HG02981 (cell line): ENCODE measurements around the gene AIPL1.

ENCODE experiments used
- ATAC-seq: cut with Tn5 transposase; IDR thresholded peaks from one replicate; pipeline ENCODE4 v1.9.1; 2021; ENCODE audit warnings: mild to moderate bottlenecking, moderate library complexity; ENCODE audit not compliant: unreplicated experiment

Gene AIPL1

DNA sequence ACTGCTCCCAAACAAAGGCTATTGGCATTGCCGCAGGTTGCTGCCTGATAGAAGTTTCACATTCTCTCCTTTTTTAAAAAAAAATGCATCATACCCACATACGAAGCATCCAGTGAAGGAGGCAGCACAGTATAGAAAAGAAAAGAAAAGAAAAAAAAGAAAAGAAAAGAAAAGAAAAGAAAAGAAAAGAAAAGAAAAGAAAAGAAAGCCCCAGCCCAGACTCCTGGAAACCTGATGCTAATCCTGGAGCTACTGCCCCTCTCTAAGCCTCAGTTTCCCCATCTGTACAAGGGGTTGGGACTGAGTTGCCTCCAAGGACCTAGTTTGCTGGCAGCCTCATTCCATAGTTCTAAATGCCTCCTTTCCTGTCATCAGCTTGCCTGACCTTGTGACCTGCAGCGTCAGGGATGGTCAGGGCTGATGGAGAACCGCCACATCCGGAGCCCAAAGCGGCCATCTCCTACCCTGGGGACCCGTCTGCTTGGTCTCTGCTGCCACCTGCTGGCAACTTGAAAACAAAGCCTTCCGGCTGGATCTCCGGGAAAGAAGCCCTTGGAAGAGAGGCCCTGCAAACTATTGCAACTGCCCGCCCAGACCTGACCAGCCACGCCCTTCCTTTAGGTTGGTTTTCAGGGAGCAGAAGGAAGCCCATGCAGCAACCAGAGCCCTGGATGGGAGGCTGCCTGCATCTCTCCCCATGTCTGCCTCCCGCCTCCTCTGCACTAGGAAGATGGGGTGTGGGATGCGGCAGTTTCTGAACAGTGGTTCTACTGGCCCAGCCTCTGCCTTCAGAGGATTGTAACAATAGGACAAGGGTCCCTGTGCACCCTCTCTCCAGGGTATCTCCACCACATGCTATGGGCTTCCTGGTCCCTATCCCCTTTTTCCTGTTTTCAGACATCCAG lies 13.0 kb downstream of the AIPL1 start:
- ATAC-seq: no peak

DNA sequence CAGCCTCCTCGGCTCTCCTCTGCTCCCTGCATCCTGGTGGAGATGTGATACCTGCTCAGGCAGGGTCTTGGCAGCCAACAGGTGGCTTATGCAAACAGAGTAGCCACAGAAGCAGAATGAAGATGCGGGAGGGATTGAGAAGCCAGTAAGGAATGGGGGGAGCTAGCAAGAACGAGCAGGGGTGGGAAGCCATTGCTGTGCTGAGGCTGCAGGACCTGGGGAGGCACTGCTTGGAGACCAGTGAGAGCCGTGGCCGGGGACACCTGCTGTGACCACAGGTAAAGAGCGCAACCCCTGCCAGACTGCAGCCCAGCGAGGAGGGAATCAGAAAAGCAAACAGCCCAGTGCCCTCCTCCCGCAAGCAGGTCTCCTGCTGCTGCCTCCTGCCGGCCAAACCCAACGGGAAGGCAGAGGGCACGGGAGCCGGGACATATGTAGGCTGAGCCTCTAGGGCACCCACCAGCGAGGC lies 14.7 kb downstream of the AIPL1 start:
- ATAC-seq: no peak

DNA sequence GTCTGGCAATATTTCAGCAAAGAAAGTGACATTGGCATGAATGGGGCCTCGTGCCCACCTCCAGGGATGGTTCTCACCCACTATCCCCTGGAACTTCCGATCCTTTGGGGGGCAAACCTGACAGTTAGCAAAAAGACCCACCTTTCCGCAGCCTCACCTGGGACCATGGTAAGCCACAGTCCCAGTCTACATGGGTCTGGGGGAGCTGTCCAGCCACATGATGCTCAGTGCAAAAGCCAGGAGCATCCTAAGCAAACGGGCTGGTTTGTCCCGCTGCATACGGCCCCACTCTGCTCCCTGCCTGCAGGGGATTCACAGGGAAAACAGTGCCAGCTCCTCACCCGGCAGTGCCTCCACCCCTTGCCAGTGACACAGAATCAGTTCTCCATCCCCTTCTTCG lies 19.3 kb downstream of the AIPL1 start:
- no peak for ATAC-seq

DNA sequence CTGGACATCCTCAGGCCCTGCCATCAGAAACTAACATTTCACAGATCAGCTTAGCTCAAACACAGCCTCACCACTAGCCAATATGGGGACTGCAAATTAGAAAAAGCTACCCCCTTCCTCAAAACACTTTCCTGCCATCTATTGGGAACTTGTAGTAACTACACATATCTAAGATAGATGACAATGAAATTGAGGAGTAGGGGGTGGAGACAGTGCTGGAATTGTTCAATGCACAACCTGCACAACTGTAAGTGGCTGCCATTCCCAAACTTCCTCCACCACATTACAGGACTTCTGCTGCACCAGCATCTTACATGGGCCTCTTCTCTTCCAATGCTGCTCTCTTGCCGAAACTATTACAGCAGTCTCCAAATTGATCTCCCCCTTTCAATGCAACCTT lies 21.9 kb downstream of the AIPL1 start:
- ATAC-seq: no peak

DNA sequence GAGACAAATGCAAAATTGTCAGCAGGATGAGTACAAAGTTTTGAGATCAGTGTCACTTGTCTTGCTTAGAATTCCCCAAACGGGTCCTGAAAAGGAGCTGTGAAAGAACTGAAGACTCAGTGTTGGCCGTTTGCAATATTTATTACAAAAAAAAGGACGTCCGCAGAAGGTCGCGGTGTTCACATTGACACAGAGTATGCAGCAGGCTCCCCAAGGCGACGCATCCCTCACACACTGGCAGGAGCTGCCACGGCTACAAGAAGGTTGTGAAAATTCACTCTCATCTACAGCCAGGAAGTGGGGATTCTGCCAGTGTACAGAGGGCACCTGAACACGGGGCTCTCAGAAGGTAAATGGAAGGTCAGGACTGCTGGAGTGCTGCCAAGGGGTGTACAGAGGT lies 26.2 kb downstream of the AIPL1 start:
- no peak for ATAC-seq

DNA sequence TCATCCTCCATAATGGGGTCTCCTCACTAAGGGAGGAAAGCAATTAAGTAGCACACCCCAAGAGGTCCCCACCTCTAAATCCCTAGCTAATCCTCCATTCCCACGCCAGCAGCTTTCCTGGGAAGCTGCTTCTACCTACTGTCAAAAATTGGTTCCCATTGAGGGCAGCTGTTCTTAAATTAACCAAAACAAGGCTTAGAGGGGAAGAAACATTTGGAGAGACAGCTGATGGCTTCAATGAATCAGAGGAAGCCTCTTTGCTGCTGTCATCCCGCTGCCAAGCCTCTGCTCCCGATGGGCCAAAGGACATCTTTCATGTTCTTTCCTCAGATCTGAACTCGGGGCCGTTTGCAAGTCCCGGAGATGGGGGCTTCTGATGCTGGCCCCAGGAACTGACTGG lies 26.6 kb downstream of the AIPL1 start:
- no peak for ATAC-seq

DNA sequence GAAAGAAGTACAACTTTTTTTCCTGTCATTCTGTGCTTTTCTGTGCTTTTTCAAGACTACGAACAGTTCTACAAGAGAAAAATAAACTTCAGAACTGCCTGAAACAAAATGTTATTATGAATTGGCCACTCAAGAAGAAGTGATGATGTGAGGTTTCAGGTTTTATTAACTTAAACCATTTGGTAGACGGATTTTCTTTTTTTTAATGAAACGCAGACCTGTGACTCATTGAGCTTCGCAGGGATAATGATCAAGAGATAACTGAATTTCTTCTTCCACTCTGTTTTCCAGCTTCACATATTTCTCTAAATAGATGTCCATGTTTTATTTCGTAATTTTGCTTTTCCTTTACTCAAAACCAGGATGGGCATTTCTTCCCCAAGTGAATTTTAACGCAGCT lies 32.7 kb downstream of the AIPL1 start:
- ATAC-seq: no peak

DNA sequence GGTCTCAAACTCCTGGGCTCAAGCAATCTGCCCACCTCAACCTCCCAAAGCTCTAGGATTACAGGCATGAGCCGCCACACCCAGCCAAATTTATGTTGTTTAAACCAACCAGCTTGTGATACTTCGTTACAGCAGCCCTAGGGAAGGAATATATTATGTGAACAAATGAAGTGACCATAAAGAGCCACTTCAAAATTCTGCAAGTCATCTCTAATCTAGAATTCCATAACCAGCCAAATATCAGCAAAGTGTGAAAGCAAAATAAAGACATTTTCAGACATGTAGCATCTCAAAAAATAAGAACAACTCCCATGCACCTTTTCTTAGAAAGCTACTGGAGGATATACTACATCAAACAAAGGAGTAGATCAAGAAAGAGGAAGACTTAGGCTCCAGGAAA lies 36.0 kb downstream of the AIPL1 start:
- no peak for ATAC-seq

DNA sequence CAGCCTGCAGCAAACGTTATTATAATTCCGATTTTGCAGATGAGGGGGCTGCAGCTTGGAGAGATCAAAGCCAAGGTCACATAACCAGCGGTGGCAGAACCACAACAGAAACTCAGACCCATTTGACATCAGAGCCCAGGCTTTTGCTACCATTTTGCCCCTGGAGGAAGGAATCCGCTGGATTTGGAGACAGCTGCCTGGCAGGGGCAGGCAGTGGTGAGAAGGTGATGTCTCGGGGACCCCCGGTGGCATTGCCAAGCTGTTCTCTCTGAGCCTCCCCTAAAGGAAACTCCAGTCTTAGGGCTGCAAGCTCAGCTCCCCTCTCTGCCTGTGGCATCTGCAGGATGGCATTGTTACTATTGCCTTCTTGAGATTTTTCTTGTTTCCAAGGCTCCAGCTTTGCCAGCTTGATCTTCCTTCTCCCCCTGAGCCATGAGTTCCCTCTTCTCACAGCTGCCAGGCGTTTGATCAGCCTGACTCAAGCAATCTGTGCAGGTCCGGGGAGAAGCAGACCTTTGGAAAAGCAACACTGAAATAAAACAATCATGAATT lies 40.8 kb downstream of the AIPL1 start:
- no peak for ATAC-seq

DNA sequence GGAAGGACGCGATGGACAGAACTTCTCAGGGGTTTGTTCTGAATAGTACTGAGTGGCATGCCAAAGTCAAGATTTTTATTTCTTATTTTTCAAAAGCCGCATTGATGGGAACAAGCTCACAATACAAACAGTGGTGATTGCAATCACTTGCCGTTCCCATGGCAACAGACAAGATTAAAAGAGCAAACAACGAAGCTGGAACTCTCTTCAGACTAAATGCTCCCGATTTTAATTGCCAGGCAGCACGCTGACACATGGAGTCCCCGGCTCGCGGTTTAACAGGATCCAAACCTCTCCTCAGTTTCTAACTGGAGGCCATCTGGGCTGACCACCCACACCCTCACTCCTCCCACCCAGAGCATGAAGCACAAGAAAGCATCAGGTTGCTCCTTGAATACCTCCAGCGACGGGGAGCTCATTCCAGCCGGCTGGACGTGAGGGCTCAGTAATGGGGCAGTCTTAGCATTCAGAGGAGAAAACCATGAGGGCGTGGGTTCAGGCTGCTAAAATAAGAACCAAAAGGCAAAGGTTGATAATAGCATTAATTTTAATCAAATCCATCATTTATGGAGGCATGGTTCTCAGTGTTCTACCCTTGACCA lies 41.5 kb downstream of the AIPL1 start:
- no peak for ATAC-seq

DNA sequence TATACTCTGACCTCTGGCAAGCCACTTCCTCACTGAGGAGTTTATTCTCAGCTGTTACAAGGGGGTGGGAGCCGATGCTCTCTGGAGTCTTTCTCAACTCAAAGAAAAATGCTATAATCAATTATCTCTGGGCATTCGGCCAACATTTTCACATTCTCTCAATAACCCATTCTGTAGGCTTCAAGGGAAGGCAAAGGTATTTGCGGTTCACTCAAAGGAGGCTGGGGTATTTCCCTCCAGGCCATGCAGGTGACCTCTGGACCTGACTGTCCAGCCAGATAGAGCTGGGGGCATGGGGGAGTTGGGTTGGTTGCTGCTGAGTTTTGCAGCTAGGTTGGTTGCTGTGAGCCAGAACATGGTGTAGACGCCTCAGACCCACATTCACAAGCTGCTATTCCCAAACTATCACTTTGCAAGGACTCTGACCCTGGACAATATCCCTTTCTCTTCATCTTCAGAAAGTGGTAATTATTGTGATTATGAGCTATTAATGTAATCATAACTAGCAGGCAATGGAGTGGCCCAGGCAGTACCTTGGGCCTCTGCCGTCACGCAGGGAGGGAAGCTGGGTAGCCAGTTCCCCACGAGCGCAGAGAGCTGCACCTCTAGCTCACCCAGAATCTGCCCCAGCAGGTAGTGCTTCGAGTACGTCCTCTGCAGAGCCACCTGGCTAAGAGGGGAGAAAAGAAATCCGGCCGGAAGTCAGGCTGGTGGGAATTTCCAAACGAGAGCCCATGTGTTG lies 42.1 kb downstream of the AIPL1 start:
- no peak for ATAC-seq

DNA sequence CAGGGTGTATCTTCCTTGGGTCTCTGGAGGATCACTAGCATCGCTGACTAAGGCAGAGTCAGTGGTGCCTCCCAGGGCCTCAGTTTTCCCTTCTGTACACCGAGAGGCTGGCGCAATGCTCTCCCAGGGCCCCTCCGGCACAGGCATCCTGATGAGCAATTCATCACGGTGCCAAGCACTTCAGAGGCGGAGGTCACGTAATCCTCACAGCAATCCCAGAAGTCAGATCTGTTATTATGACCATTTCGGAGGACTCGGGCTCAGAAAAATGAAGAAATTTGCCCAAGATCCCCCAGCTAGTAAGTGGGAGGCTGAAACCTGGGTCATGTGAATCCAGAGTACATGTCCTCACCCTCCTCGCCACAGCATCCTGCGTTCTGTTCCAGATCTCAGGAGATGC lies 46.5 kb downstream of the AIPL1 start:
- ATAC-seq: no peak

DNA sequence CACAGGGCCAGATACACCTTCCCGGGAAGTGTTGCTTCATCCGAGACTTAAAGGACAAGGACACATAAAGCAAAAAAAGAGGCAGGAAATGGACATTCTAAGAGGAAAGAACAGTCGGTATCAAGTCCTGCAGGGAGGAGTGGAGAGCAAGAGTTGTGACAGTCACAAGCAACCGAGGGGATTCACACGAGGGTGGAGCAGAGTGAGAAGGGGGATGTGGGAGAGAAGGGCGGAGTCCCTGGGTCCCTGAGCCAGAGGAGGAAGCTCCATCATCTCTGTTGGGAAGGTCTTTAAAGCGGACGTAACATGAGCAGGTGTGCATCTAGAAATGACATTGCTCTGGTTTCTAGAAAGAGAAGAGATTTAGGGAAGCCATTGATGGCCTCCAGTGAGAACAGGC lies 47.1 kb downstream of the AIPL1 start:
- ATAC-seq: no peak

DNA sequence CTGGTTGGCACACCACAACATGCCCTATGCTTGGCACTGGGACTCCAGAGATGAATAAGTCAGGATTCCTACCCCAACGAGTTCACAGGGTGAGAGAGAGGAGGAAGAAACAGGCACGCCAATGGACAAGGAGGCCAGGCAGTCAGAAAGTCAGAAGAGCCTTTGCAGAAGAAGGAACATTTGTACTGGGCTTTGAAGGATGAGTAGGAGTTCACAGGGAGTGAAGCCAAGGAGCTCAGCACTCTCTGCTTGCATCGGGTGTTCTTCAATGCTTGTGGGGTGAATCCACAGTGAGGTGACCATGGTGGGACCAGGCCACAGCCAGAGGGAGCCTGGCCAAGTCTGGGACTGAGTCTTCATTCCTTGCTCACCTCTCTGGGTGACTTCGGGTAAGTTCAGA lies 47.5 kb downstream of the AIPL1 start:
- ATAC-seq: no peak

DNA sequence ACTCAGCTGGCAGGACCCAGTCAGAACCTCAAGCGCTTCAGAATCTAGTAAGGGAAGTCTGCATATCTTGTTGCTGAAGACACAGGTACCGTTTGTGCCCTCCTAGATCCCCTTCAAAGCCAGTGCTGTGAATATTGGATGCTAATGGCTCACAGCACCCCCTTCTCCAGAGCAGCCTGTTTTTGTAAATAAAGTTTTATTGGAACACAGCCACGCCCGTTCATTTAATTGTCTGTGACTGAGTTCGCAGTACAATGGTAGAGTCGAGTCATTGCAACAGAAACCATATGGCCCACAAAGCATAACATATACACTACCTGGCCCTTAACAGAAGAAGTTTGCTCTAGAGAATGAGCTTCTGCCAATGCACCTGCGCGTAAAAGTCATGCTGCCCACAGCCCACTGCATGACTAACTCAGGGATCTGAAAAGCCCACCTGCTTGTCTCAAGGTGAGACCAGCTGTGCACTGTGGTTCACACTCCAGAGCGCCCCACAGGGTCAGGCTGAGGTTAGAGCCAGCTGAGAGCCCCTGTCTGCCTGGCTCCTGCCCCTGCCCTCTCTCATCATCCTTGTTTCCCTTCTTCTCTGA lies 48.8 kb downstream of the AIPL1 start:
- ATAC-seq: no peak

DNA sequence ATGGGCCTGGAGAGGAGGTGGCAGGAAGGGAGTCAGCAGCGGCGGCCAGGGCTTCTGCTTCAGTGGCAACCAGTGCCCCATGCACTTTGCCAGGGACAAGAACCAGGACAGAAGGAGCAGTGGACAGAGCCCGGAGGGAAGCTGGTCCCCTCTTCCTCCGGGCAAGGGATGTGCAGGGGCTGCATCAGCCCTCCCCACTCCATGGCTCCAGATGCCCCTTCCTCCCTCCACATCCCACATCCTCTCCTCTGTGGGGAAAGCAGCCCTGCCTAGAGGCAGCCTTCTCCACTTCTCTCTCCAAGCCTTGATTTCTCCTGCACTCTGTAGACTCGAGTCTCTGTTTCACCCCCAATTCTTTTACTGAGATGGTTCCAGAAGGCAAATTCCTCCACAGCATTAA lies 50.4 kb downstream of the AIPL1 start:
- ATAC-seq: no peak

DNA sequence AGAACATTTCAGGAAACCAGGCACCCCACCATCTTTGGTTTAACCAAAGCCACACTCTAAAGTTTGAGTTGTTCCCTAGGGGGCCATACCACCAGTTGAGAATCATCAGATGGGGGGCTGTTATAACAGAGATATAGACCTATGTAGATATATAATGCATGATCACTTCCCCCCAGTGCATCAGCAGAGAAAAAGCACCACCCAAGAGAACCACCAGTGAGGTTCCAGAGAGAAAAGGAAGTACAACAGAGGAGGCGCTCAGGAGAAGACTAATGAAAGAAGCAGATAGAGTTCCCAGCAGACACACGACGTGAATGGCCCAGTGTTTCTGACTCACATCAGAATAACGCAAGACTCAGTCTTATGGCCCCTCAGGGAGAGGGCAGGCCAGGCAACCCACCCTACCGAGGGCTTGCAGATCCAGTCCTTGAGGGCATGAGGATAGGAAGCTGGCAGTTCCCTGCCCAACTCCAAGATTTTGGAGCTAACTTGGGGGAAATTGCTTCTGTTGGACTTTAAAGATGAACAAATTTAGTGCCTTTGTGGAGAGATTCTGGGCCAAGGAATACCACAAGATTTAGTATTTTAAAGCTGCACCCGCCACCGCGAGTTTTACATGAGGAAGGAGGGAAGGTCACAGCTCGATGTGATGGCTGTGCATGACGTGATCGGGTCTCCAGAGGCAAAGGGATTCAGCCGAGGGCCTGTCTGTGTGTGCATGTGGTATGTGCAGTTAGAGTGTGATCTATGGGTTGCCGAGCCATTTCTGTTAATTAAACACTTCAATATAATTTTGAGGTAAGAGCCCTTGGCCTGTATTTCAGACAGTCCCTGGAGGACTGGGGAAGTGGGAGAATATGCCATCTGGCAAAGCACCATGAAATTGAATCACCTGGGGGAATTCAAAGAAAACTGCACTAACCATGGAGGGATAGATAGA lies 53.1 kb downstream of the AIPL1 start:
- no peak for ATAC-seq

DNA sequence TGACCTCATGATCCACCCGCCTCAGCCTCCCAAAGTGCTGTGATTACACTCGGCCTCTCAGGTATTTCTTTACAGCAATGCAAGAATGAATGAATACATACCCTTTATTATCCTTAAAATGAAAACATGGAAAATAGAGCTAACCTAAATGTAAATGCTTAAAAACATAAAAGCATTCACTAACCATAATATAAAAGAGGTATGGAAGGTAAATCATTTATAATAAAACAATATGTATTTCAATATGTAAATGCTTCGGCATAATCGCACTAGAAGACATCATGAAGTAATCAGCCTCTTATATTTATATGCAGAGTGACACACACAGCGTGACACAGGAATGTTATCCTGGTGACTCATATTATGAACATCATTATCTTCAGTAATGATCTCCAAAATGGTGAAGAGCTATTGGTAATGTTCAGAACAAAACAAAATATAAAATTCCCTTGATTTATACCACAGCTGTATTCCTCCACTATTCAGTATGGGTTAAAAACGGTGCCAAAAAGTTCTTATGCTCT lies 53.9 kb downstream of the AIPL1 start:
- no peak for ATAC-seq

DNA sequence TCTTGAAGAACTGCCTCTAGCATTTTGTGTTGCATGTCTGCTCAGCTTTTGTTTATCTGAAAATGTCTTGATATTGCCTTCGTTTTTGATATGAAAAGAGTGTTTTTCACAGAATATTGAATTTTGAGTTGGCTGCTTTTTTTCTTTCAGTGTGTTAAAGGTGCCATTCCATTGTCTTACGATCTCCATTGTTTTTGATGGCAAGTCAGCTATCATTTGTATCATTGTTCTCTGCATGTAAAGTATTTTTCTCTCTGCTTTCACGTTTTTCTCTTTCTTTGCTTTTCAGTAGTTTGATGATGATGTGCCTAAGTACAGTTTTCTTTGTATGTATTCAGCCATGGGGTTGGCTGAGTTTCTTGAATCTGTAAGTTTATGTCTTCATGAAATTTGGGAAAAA lies 57.0 kb downstream of the AIPL1 start:
- ATAC-seq: no peak

DNA sequence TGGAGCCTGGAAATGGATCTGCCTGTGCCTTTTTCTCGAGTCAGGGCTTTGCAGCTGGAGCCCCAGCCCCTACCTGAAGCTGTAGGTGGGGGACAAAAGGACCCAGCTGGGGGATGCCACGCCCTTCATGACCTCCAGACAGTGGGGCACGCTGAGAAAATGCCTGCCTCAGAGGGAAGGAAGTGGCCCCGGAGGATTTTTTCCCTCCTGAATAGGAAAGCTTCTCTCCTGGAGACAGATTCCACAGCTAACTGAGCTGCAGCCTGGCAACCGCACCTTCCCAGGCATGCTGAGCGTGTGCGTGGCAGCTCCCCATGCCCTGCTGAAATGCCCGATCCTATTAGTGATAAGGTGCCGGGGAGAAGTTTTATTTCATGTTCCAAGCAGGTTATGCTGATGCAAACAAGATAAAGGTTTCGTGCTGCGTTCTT lies 58.0 kb downstream of the AIPL1 start:
- no peak for ATAC-seq
